ENCODE data around the gene PARD3.

The PARD3 gene

GRCh38 chr10:34333513-34333912 lies 481.6 kb downstream of the PARD3 start:
- DNase-seq, result peak; percentile 58

GRCh38 chr10:34327184-34327583 lies 487.9 kb downstream of the PARD3 start:
- no peak for DNase-seq

DNA sequence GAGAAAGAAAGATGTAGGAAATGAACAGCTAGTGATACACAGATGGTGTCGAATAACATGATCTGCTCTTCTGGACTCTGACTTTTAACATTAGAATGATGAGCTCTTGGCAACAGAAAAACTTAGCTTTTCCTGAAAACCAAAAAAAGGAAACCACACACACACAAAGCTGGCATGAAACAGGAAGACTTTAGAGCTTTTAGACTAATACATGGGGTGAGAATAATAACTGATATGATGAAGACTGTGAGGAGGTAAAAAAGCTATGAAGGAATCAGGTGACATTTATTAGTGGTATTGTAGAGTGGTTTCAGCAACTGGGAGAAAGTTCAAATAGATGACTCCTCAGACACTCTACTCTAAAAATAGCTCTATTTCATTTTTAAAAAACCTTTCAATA lies 491.9 kb downstream of the PARD3 start:
- peak; percentile 46 for DNase-seq

GRCh38 chr10:34320265-34320664 lies 494.8 kb downstream of the PARD3 start:
- DNase-seq, result peak; percentile 29

DNA sequence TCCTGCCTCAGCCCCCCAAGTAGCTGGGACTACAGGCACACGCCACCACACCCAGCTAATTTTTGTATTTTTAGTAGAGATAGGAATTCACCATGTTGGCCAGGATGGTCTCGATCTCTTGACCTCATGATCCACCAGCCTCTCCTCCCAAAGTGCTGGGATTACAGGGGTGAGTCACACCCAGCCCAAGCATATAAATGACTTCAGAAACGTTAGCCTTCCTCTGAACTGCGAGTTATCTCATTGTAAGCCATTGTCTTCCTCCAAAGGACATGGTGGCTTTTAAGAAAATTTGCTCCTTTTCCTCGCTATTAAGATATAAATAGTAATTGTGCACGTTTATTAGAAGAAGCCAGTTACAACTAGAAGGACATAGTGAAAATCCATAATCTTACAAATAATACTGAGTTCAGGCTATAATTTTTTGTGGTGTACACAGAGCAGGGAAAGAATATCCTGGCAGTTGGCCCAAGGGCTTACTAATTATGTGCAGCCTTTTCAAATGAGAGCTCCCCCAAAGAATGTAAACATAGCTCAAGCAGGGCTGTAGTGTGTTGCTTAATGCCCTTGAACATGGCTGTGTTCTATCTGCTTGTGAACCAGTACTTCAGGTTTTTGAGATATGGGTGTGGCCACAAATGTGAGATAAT lies 495.8 kb downstream of the PARD3 start:
- DNase-seq, result peak; percentile 97

DNA sequence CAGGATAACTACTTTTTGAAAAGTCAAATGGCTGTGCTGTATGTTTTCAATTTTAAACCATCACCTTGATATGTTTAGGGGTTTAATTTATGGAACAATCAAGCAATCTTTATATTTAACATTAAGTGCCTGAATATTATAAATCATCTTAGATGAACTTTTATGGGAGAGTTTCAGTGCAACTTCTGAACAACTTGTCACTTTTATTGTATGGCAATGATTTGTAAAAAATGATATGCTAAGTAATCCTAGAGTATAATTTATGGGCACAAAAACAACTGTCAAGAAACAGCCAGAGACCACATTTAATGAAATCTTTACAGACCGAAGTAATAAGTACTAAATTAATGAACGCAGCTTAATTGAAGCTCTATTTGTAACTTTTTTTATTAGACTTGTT lies 498.9 kb downstream of the PARD3 start:
- no peak for DNase-seq

- DNase-seq, result no peak
Observed at GRCh38 chr10:34314457-34314856, 500.6 kb downstream of the PARD3 start.

DNA sequence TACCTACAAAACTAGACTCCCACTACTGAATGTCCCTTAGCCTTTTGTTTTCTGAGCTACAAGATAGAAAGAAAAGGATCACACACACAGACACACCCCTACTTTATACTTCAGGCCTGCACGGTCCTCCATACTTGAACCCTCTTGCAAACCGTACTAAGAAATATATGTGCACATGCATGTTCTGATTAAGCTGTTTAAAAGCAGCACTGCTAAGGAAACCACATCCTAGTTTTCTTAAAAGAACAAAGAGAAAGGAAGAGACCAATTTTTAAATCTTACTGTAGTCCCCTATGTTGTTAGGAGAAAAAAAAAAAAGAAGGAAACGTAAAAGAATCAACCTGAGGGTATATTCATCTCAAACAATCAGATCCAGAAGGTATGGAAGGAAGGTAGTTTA lies 501.2 kb downstream of the PARD3 start:
- no peak for DNase-seq

DNA sequence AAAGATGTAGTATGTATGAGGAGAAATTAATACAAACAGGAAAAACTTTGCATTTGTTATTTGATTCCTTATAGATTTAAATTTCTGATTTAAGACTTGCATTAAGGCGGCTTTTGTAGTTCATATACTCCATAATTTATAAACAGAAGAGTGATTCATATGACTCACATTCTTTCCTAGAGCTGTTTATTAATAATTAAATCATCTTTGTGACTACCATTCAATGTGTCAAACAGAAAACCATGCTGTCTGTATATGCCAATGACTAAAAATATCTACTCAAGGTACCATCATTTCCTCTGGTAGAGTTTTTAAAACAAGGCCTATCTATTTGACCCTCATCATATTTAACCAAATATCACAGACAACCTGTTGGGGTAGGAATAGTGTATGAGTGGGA lies 501.7 kb downstream of the PARD3 start:
- no peak for DNase-seq

DNA sequence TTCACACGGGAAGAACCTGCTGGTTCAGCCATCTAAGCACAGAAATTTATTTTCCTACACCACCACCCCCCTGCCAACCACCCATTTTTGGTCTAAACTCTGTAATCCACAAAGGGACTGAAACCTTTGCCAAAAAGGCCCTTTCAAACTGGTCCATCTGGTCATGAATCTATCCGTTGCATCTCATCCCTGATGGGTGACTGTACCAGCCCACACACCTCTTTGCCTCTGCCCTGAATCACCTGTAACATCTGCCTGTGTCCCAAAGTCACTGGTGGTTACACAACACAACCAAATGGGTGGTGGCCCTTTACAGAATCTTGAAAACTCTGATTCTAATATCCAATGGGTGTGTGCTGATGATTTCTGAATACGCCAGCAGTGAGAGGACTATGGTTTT lies 503.4 kb downstream of the PARD3 start:
- DNase-seq, result no peak

GRCh38 chr10:34310234-34310633 lies 504.9 kb downstream of the PARD3 start:
- no peak for DNase-seq

GRCh38 chr10:34305189-34305588 lies 509.9 kb downstream of the PARD3 start:
- DNase-seq, result no peak

DNA sequence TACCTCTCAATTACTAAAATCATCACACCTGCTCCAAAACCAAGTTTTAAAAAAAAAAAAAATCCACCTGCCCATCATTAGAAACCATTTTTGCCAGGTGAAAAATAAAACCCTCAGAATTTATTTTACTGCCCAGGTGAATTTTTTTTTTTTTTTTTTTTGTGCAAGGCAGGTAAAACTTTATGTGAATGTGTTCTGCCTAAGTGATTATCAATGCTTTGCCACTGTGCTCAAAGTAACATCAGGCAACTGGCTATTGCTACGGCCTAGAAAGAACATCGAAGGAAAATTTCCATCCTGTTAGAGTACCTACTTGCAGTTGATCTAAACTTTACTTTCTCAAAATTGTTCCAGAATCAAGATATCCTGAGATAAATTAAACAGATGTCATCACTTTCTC lies 512.1 kb downstream of the PARD3 start:
- no peak for DNase-seq

DNA sequence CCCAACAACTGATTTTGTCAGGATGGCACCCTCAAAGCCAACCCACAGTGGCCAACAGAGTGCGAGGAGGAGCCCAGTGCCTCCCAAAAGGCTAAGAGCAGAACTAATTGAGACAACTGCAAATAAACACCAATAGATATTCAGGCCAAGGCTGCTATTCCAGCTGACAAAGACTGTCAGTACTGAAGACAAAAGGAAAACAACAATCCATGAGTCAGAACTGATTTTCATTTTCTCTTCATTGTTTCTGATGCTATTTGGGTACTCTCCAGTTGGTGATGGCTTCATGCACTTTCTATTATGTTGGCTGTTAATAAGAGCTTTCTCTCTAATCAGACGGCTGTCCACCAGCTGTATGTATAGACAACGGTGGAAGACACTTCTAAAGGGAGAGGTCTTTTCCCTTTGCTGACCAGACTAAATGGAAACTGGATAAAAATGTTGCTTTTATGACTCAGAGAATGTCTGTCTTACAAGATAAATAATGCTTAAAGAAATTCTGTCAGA lies 515.9 kb downstream of the PARD3 start:
- peak; percentile 59 for DNase-seq

GRCh38 chr10:34298346-34298818 lies 516.7 kb downstream of the PARD3 start:
- DNase-seq, result no peak

DNA sequence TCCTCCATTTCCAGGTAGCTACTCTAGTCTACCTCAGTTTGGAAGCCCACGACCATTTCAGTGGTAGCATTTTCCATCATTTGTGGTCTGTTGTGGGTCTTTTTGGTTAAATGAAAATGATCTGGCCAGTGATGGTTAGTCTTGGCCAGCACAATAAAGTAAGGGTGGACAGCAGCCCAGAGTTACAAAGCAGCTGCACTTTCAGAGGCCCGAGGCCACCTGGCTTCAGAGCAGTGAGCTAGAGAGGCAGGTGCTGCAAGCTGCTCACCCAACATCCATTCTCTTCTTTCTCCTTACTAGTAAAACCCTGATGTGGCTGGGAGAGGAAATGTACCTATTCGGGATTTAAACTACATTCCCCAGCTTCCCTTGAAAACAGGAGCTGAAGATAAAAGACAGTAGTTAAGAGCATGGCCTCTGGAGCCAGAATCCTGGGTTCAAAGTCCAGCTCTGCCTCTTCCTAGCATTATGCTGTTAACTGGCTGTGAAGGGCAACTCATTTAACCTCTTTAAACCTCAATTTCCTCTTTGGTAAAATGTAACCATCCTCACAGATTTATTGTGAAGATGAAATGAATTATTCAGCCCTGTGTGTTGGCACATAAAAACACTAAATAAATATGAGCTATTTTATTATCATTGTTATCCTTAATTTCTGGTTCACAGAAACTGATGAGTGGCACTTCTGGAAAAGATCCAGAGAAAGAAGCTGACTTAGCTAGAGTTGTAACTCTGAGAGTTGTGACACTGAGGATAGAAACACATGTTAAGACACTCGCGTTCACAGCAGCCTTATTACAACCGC lies 517.4 kb downstream of the PARD3 start:
- DNase-seq, result no peak

GRCh38 chr10:34295142-34295548 lies 520.0 kb downstream of the PARD3 start:
- DNase-seq, result peak; percentile 94

DNA sequence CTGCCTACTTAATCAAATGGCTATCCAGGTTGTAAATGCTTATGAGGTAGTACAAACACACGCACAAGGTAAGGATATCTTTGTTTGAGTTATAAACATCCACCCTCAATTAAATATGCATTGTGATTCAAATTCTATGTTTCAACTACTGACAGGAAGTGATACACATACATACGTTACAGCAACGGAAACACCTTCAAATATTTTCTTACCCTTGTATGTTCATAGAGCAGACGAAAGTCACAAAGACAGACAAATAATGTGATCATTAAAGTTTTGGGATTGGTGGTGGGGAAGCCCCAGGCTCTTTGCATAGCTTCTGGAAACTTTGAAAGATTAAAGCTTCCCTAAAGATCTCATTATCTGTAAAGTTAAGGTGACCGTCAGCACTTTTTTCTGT lies 521.0 kb downstream of the PARD3 start:
- DNase-seq, result no peak

GRCh38 chr10:34292675-34293074 lies 522.4 kb downstream of the PARD3 start:
- no peak for DNase-seq

GRCh38 chr10:34292194-34292565 lies 522.9 kb downstream of the PARD3 start:
- DNase-seq, result peak; percentile 17

GRCh38 chr10:34291466-34292193 lies 523.5 kb downstream of the PARD3 start:
- DNase-seq, result no peak

- DNase-seq, result peak; percentile 66
Observed at GRCh38 chr10:34290412-34291081, 524.5 kb downstream of the PARD3 start.

- no peak for DNase-seq
Observed at GRCh38 chr10:34288634-34289033, 526.5 kb downstream of the PARD3 start.

All from fibroblast of skin of scalp (primary cell).